Measurements from ENCODE around the gene ECEL1.

ECEL1 gene

DNA sequence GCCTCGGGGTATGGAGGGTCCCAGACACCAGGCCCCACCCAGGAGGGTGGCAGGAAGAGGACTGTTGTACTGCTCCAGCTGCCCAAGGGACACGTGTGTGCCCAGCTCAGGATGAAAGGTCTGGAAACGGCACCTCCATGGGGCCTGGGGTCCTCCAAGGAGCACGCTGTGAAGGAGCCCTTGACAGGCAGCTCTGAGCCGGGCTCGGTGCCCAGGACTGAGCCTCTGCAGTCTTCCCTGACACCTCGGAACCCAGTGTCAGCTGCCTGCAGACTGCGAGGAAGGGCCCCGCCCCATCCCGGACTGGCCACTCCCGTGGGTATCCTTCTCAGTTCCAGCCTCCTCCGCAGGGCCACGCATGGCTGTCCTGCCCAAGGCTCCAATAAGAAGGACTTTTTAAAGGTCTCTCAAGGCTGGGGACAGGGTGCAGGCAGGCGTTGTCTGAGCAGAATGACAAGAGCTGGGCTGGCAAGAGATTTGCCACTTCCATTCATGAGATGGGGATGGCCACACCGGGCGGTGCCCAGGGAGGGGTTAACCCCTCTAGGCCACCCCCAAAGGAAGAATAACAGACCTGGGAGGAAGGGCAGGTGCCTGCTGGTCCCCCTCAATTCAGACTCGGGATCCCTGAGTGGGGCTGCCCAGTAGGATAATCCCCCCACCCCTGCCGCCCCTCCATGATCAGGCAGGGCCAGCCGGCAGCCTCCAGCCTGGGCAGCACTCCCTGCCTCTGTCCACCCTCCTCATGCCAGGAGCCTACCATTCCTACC lies 8.9 kb downstream of the ECEL1 start:
- TF ChIP-seq, protein P1, sequence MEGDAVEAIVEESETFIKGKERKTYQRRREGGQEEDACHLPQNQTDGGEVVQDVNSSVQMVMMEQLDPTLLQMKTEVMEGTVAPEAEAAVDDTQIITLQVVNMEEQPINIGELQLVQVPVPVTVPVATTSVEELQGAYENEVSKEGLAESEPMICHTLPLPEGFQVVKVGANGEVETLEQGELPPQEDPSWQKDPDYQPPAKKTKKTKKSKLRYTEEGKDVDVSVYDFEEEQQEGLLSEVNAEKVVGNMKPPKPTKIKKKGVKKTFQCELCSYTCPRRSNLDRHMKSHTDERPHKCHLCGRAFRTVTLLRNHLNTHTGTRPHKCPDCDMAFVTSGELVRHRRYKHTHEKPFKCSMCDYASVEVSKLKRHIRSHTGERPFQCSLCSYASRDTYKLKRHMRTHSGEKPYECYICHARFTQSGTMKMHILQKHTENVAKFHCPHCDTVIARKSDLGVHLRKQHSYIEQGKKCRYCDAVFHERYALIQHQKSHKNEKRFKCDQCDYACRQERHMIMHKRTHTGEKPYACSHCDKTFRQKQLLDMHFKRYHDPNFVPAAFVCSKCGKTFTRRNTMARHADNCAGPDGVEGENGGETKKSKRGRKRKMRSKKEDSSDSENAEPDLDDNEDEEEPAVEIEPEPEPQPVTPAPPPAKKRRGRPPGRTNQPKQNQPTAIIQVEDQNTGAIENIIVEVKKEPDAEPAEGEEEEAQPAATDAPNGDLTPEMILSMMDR (IDR thresholded peaks at IDR 0.05; ENCODE audit: low read length, missing control alignments), result no peak

DNA sequence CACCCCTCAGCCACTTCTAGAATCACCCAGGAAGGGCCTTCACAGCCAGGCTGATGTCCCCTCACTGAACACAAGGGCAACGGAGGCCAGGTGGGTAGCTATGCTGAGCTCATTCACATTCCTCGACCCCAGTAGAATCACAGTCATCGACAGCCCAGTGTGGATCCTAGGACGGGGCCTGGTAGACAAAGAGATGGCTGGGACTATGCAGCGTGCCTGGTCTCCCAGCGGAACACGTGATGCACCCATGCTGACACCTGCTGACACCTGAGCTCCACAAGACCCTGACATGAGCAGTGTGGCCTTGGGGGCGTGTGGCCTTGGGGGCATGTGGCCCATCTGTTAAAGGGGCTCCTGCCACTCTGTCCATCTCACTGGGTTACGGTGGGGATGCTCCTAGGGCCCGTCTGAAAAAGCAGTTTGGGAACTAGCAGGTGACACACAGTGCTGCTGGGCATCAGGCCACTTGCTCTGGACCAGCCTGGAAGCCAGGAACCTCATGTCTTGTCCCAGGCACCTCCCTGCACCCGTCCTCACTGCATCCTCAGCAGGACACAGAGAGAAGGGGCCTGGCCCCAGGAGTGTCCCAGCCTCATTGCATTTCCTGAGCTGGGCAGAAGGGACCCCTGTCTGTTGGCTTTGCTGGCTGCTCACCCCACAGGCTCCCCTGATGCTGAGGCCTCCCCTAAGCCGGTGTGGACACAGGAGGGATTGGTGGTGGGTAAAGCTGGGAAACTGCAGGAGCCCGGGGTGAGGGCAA lies 9.7 kb downstream of the ECEL1 start:
- TF ChIP-seq, protein P1 (IDR thresholded peaks at IDR 0.05; ENCODE audit: low read length, missing control alignments), result no peak
- DNase-seq (ENCODE audit: low read depth), result no peak
- H3K4me3 ChIP-seq (replicated peaks; ENCODE audit: low read depth, low read length), result no peak overlapping the region

More for the DNA sequence above, 8.9 kb downstream of the ECEL1 start:
- no peak overlapping the region for H3K4me3 ChIP-seq (replicated peaks; ENCODE audit: low read depth, low read length)
- no peak for DNase-seq (ENCODE audit: low read depth)

DNA sequence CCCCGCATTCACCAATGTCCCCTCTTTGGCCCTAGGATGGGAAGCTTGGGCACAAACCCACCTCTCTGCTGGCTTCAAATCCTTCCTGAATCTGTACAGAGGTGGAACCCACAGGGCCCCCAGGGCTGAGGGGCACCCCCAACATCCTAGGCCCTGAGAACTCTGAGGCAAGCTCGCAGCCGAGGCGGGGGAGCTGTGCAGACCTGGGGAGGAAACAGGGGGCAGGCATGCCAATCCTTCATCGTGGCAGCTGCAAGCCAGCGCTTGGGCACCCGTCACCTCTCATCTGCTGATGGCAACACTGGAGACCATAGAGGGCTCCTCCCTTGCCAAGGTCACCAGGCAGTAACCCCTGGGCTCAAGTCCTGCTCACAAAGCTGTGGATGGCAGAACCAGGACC lies 10.8 kb downstream of the ECEL1 start:
- TF ChIP-seq, protein P1 (IDR thresholded peaks at IDR 0.05; ENCODE audit: low read length, missing control alignments), result no peak
- H3K4me3 ChIP-seq (replicated peaks; ENCODE audit: low read depth, low read length), result no peak overlapping the region
- DNase-seq (ENCODE audit: low read depth), result no peak

DNA sequence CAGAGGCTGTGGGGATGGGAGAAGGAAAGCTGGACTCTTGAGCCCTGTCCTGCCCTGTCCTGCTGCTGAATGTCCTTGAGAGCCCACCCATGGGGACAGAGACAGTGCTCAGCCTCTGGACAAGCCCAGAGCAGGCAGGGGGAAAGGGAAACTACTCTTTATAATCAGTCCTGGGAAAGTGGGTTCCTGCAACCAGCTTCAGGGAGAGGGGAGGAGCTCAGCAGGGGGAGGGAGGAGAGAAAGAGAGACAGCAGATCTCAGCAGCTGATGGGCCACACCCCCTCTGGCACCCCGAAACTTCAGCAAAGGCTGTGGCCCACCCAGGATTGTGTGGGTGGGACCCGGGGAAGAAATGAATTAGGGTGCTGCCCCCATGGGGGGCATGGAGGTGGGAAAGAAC lies 11.6 kb downstream of the ECEL1 start:
- no peak overlapping the region for H3K4me3 ChIP-seq (replicated peaks; ENCODE audit: low read depth, low read length)
- TF ChIP-seq, protein P1 (IDR thresholded peaks at IDR 0.05; ENCODE audit: low read length, missing control alignments), result no peak
- no peak for DNase-seq (ENCODE audit: low read depth)

DNA sequence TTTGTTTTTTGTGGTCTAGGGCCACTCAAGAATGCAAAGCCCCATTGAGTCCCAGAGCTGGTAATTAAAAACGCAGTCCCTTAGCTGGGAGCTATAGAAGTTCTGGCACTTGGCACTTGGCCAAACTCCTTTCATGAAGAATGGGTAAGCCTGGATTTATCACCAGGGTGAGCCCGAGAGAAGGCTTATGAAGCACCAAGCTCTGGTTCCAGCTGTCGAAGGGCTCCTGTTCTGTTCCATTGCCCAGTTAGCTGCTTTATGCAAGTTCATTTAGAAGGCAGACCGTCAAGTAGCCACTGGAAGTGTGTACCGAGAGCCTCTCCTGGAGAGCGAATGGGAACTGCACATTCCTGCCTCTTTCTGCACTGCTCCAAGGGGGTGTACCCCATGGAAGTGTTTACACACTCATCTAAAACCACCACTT lies 14.2 kb downstream of the ECEL1 start:
- TF ChIP-seq, protein P1 (IDR thresholded peaks at IDR 0.05; ENCODE audit: low read length, missing control alignments), result no peak
- H3K4me3 ChIP-seq (replicated peaks; ENCODE audit: low read depth, low read length), result no peak overlapping the region

DNA sequence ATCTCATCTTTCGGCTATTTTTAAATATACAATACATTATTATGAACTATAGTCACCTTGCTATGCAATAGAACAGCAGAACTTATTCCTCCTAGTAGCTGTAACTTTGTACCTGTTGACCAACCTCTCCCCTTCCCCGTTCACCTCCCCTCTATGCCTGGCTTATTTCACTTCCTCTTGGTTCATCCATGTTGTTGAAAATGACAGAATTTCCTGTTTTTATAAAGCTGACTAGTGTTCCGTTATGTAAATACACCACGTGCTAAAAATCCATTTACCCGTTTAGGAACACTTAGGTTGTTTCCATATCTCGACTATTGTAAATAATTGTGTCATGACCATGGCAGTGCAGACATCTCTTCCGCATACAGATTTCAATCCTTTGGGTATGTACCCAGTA lies 21.4 kb downstream of the ECEL1 start:
- no peak overlapping the region for H3K4me3 ChIP-seq (replicated peaks; ENCODE audit: low read depth, low read length)
- TF ChIP-seq, protein P1 (IDR thresholded peaks at IDR 0.05; ENCODE audit: low read length, missing control alignments), result no peak
- DNase-seq (ENCODE audit: low read depth), result no peak

More for the DNA sequence above, 14.2 kb downstream of the ECEL1 start:
- DNase-seq (ENCODE audit: low read depth), result peak; percentile 21
